Cardiac muscle cell (in vitro differentiated cells and primary cell): ENCODE data around the gene FAAH. TPM values are rescaled to one million over a fixed set of nuclear protein-coding genes. Genes with fewer than 3 reads are reported as not detected.

Experiments
- DNase-seq, 2 donors: peaks; one replicate each; pipeline versions ENCODE4 v3.0.0 to v3.0.0-alpha.2; 2010 to 2017; ENCODE audit warnings: low read depth in 1 of 2, low spot score in 1 of 2
- H3K27ac ChIP-seq: fragments of 200-600 bp; sonication (generic); 2 replicates; pipeline ENCODE4 v1.5.1; 2016
- H3K27me3 ChIP-seq: fragments of 200-600 bp; sonication (generic); 2 replicates; pipeline ENCODE4 v1.6.0; 2016; ENCODE audit warnings: control low read depth
- H3K36me3 ChIP-seq: fragments of 200-600 bp; sonication (generic); 2 replicates; pipeline ENCODE4 v1.5.1; 2016; ENCODE audit warnings: control low read depth
- H3K4me1 ChIP-seq: fragments of 200-600 bp; sonication (generic); 2 replicates; pipeline ENCODE4 v1.8.1; 2017; ENCODE audit warnings: low read depth, mild to moderate bottlenecking, mixed run types
- H3K4me3 ChIP-seq: fragments of 200-600 bp; sonication (generic); 2 replicates; pipeline ENCODE4 v1.5.1; 2016; ENCODE audit warnings: mild to moderate bottlenecking
- H3K9me3 ChIP-seq: fragments of 200-600 bp; sonication (generic); 2 replicates; pipeline ENCODE4 v1.5.1; 2017; ENCODE audit warnings: low read depth, mild to moderate bottlenecking, control low read depth
- polyA plus RNA-seq: library from polyadenylated mRNA; unstranded; fragments of >200 nt; fragmentation: Nextera tagmentation; extraction: Ambion mirVana; gene quantifications from 2 replicates; pipeline ENCODE4 v1.2.1, GENCODE V29; 2016
- total RNA-seq: library from RNA; depleted of rRNA; stranded (reverse); fragments of >200 nt; gene quantifications from 2 replicates; pipeline ENCODE4 v1.2.3, GENCODE V29; 2016
- TF ChIP-seq, protein P1 (sequence below): IDR thresholded peaks from 2 replicates; pipeline ENCODE4 v1.5.1; 2012; ENCODE audit warnings: low read depth, mild to moderate bottlenecking, low read length

The FAAH gene
- total and polyA plus RNA-seq, 2 experiments from 2014 or later: 20.2 to 21.0 TPM

DNA sequence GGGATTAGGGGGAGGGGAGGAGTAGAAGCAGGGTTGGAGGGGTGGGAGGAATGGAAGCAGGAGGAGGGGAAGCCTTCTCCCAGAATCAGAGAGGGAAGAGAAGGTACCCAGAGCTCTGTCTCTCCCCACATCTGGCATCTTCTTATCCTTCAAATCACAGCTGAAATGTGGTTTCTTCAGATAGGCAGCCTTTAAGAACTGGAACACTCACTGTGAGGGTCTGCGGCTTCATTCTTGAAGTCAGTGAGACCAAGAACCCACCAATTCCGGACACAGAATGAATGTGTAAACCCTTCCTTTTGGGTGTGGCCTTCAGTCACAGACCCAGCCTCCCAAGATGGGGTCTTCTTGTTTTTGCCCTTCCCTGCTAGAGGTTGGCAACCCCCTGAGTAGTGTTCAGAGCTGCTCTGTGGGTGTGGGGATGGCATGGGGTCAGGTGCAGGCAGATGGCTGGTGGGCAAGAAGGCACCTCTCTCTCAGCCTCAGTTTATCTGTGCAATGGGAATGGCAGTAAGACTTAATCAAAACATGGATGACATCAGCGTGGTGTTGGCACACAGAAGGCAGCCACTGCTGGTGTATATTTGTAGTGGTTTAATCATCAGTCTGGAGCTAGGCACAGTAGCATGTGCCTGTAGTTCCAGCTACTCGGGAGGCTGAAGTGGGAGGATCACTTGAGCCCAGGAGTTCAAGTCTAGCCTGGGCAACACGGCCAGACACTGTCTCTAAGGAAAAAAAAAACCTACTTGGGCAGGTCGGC is 7.2 kb downstream of the FAAH start:
- H3K9me3 ChIP-seq: no peaks in the 10 kb centered on the region
- no peaks in the 10 kb centered on the region for H3K27me3 ChIP-seq
- no peak for DNase-seq
- TF ChIP-seq, protein P1, sequence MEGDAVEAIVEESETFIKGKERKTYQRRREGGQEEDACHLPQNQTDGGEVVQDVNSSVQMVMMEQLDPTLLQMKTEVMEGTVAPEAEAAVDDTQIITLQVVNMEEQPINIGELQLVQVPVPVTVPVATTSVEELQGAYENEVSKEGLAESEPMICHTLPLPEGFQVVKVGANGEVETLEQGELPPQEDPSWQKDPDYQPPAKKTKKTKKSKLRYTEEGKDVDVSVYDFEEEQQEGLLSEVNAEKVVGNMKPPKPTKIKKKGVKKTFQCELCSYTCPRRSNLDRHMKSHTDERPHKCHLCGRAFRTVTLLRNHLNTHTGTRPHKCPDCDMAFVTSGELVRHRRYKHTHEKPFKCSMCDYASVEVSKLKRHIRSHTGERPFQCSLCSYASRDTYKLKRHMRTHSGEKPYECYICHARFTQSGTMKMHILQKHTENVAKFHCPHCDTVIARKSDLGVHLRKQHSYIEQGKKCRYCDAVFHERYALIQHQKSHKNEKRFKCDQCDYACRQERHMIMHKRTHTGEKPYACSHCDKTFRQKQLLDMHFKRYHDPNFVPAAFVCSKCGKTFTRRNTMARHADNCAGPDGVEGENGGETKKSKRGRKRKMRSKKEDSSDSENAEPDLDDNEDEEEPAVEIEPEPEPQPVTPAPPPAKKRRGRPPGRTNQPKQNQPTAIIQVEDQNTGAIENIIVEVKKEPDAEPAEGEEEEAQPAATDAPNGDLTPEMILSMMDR: no peak
- peaks cover 14% of the 10 kb centered on the region for H3K4me1 ChIP-seq
- no peak overlapping the region for H3K4me3 ChIP-seq
- H3K36me3 ChIP-seq: no peaks in the 10 kb centered on the region
- no peak overlapping the region for H3K27ac ChIP-seq

DNA sequence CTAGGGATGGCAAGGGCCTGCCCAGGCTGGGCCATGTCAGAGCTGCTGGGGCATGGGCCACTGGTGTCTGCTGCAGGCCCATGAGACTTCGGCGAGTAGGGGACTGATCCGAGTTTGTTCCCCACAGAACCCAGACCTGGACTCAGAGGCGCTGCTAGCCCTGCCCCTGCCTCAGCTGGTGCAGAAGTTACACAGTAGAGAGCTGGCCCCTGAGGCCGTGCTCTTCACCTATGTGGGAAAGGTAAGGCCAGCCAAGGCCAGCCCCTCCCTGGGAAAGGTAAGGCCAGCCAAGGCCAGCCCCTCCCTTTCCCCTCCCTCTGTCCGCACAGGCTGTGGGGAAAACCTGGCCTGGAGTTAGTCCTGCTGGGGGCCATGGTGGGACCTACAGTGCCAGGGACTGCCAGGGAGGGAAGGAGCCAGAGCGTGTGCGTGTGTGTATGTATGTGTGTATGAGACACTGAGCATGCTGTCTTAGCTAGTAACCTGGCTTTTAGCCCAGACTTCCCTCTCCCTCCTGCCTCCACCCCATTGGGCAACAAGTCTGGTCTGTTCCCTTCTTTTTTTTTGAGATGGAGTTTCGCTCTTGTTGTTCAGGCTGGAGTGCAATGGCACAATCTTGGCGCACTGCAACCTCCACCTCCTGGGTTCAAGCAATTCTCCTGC is 8.0 kb downstream of the FAAH start:
- TF ChIP-seq, protein P1: no peak
- Histone ChIP-seq H3K9me3 (no peaks in the 10 kb centered on the region), H3K4me3 (no peak overlapping the region), H3K4me1 (peaks cover 19% of the 10 kb centered on the region), H3K27me3 (no peaks in the 10 kb centered on the region), H3K27ac (no peak overlapping the region), H3K36me3 (no peaks in the 10 kb centered on the region)
- peak in 1 of 2 donors; percentile 98 for DNase-seq

DNA sequence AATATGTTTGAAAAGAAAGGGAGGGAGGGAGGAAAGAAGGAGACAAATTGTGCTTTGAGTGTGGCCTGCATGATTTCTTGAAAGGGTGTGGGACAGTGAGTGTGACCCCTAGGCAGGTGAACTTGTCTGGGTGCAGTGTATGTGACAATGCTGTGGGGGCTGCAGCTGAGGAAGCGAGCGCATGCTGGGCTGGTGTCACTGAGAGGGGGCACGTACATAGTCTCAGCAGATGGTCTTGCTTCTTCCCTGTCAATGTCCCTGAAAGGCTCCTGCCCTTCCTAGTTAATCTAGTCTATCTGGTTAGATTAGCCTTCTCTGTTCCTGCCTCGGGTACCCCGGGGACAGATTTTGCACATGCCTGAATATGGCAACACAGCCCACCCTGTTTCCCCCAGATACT is 9.8 kb downstream of the FAAH start:
- H3K9me3 ChIP-seq: no peaks in the 10 kb centered on the region
- H3K4me1 ChIP-seq: peaks cover 18% of the 10 kb centered on the region
- no peaks in the 10 kb centered on the region for H3K36me3 ChIP-seq
- no peaks in the 10 kb centered on the region for H3K27me3 ChIP-seq
- H3K4me3 ChIP-seq: no peak overlapping the region
- TF ChIP-seq, protein P1: no peak
- DNase-seq: no peak
- no peak overlapping the region for H3K27ac ChIP-seq

DNA sequence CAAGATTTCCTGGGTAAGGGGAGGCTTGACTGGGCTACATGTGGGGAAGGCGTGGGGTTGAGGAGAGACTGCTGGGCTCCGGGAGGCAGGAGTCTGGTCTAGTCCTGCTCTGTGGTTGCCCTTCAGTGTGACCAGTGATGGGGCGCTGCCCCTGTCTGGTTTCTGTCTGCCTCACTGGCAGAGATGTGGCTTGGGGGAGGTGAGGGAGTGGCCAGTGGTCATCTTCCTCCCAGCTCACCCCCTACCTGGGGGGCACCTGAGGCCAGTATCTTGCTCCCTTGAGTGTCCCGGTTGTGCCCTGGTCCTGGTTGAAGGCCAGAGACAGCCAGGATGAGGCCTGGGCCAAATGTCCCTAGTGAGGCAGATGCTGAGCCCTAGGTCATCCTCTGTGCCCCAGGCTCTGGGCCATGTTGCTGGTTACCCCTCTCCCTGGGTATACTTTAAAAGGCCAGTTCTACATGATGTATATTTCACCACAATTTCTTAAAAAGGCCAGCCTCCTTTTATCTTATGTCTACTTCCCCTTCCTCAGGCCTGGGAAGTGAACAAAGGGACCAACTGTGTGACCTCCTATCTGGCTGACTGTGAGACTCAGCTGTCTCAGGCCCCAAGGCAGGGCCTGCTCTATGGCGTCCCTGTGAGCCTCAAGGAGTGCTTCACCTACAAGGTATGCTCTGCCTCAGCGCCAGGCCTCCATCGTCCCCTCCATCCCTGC is 10.5 kb downstream of the FAAH start:
- no peak for DNase-seq
- no peaks in the 10 kb centered on the region for H3K36me3 ChIP-seq
- TF ChIP-seq, protein P1: no peak

DNA sequence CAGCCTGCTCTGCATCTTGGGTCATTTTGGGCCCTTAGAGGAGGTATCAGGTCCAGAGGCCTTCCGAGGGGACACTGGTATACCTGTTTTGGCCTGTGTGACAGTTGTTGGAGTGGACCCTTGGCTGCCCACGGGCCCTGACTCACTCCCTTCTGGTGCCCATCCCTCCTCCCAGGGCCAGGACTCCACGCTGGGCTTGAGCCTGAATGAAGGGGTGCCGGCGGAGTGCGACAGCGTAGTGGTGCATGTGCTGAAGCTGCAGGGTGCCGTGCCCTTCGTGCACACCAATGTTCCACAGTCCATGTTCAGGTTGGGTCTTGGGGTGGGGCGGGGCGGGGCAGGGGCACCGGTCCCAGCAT is 11.1 kb downstream of the FAAH start:
- Histone ChIP-seq H3K9me3 (no peaks in the 10 kb centered on the region), H3K36me3 (no peaks in the 10 kb centered on the region), H3K4me3 (no peak overlapping the region), H3K27me3 (no peaks in the 10 kb centered on the region), H3K4me1 (peaks cover 5% of the 10 kb centered on the region), H3K27ac (no peak overlapping the region)
- DNase-seq: no peak
- TF ChIP-seq, protein P1: no peak

More for the DNA sequence above, 10.5 kb downstream of the FAAH start:
- H3K27ac ChIP-seq: no peak overlapping the region
- H3K27me3 ChIP-seq: no peaks in the 10 kb centered on the region
- no peaks in the 10 kb centered on the region for H3K9me3 ChIP-seq
- no peak overlapping the region for H3K4me3 ChIP-seq
- peaks cover 11% of the 10 kb centered on the region for H3K4me1 ChIP-seq
